PC-3 (cell line): ENCODE data around the gene MT1A. TPM values are rescaled to one million over a fixed set of nuclear protein-coding genes. Genes with fewer than 3 reads are reported as not detected.

Source experiments
- ATAC-seq: fragments of 200-7000 bp; cut with Tn5 transposase; 2 replicates; pipeline ENCODE4 v1.9.1; 2020; ENCODE audit warnings: mild to moderate bottlenecking, moderate library complexity
- BruUV-seq: library from RNA; stranded (reverse); fragments of 400-500 nt; replicated peaks from 2 replicates; lab custom pipeline; 2021; lab: Mats Ljungman, UMichigan
- CTCF ChIA-PET: fragments of 300-600 bp; sonication (Branson Sonifier 250); formaldehyde crosslinking; loops from one replicate; lab custom pipeline; 2022; ENCODE audit warnings: antibody characterized with exemption; lab: Charles Lee
- POLR2A ChIA-PET: fragments of 300-600 bp; sonication (Branson Sonifier 250); formaldehyde crosslinking; loops from one replicate; lab custom pipeline; 2022; ENCODE audit warnings: antibody characterized with exemption; ENCODE audit not compliant: unreplicated experiment; lab: Charles Lee
- DNase-seq: peaks from one replicate; pipeline ENCODE4 v3.0.0-alpha.2; 2015
- H2AFZ ChIP-seq: fragments of 300-600 bp; sonication (generic); 2 replicates; pipeline ENCODE4 v1.6.0; 2016; ENCODE audit warnings: antibody characterized with exemption, low read length
- H3F3A ChIP-seq: fragments of 300-600 bp; sonication (generic); one replicate; pipeline ENCODE4 v1.6.0; 2017; ENCODE audit warnings: antibody characterized with exemption, low read length, control low read depth, mild to moderate bottlenecking; ENCODE audit not compliant: unreplicated experiment
- H3K27ac ChIP-seq: fragments of 300-600 bp; sonication (generic); 2 replicates; pipeline ENCODE4 v1.5.1; 2016; ENCODE audit warnings: mild to moderate bottlenecking, low read length
- H3K27me3 ChIP-seq: fragments of 300-600 bp; sonication (generic); 2 replicates; pipeline ENCODE4 v1.6.1; 2016; ENCODE audit warnings: low read length, mixed read lengths
- H3K36me3 ChIP-seq: fragments of 300-600 bp; sonication (generic); 2 replicates; pipeline ENCODE4 v1.6.1; 2016; ENCODE audit warnings: low read depth, mixed run types, low read length, mixed read lengths
- H3K4me1 ChIP-seq: fragments of 300-600 bp; sonication (generic); 2 replicates; pipeline ENCODE4 v1.5.1; 2016; ENCODE audit warnings: low read length; ENCODE audit not compliant: insufficient read depth
- H3K4me2 ChIP-seq: fragments of 300-600 bp; sonication (generic); 2 replicates; pipeline ENCODE4 v1.6.0; 2016; ENCODE audit warnings: low read length
- H3K4me3 ChIP-seq: fragments of 300-600 bp; sonication (generic); 2 replicates; pipeline ENCODE4 v1.5.1; 2016; ENCODE audit warnings: mild to moderate bottlenecking, low read length, mixed read lengths
- H3K79me2 ChIP-seq: fragments of 300-600 bp; sonication (generic); 2 replicates; pipeline ENCODE4 v1.6.1; 2017; ENCODE audit warnings: low read length, mixed read lengths
- H3K9ac ChIP-seq: fragments of 300-600 bp; sonication (generic); 2 replicates; pipeline ENCODE4 v1.6.0; 2016; ENCODE audit warnings: mild to moderate bottlenecking, low read length
- H3K9me2 ChIP-seq: fragments of 300-600 bp; sonication (generic); replicated peaks from 2 replicates; pipeline ENCODE4 v1.6.1; 2016; ENCODE audit warnings: mixed run types, low read length, mixed read lengths
- H3K9me3 ChIP-seq: fragments of 300-600 bp; sonication (generic); 2 replicates; pipeline ENCODE4 v1.6.1; 2016; ENCODE audit warnings: low read length, mixed read lengths
- H4K20me1 ChIP-seq: fragments of 300-600 bp; sonication (generic); 2 replicates; pipeline ENCODE4 v1.6.1; 2016; ENCODE audit warnings: low read length, mixed read lengths
- EZH2 ChIP-seq: fragments of 300-600 bp; sonication (generic); IDR thresholded peaks from one replicate; pipeline ENCODE4 v1.6.1; 2017; ENCODE audit warnings: antibody characterized with exemption, mild to moderate bottlenecking, low read length; ENCODE audit not compliant: unreplicated experiment
- EZH2phosphoT487 ChIP-seq: fragments of 300-600 bp; sonication (generic); IDR thresholded peaks from 2 replicates; pipeline ENCODE4 v1.6.1; 2018; ENCODE audit warnings: mild to moderate bottlenecking, antibody characterized with exemption, low read length, borderline replicate concordance
- intact Hi-C: fragments of 100-400 bp; cut with micrococcal nuclease; formaldehyde crosslinking; loops from 2 replicates; pipeline ENCODE4 v1.9.0; 2023
- total RNA-seq: library from RNA; depleted of rRNA; stranded (reverse); fragments of >200 nt; gene quantifications from 2 replicates; pipeline ENCODE4 v1.2.3, GENCODE V29; 2014
- TF ChIP-seq, protein P1 (sequence below): fragments of 300-600 bp; sonication (generic); conservative IDR thresholded peaks from 2 replicates; pipeline ENCODE4 v1.5.1; 2017; ENCODE audit warnings: antibody characterized with exemption, low read depth, mild to moderate bottlenecking, low read length

The MT1A gene
- total RNA-seq, 1 experiment from 2014 or later, result not detected

DNA sequence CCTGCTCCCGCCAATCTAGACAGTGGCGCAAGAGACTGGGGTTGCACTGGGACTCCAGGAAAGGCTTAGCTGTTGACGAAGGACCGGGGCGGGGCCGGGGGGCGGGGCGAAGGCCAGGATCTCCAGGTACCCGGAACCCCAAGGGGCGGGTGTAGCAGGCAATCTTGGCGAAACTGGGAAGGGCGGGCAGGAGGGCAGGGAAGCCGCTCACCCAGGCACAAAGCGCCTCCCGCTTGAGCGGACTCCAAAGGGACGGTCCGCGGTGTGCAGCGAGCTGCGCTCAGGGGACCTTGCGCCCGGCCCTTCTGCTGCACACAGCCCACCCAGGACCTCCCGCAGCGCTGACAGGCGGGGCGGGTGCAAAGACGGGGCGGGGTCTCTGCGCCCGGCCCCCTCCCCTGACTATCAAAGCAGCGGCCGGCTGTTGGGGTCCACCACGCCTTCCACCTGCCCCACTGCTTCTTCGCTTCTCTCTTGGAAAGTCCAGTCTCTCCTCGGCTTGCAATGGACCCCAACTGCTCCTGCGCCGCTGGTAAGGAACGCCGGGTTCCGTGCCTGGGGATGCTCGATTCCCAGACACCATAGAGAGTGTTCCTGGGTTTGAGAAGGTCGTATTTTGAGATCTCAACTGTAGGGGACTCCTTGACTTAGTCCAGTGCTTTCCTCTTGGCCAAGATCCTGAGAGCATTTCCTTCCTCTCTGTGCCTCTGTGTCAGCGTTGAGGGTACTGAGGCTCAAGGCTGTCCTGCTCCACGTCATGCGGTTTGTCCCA is 19.3 kb downstream of the MT1A start, which contains the start of gene MT1F:
TSS of gene MT1F (plus strand) at position 405 of the 772 bp plus-strand sequence. CDS start at position 505, 100 bp downstream.
- Histone ChIP-seq H3K9ac (peak within 1 kb of the TSS; percentile 51), H4K20me1 (no peaks in the 10 kb centered on the region), H2AFZ (peak within 1 kb of the TSS; percentile 94), H3K79me2 (no peaks in the 10 kb centered on the region), H3K27me3 (no peaks in the 10 kb centered on the region), H3K36me3 (no peaks in the 10 kb centered on the region), H3K4me3 (peak within 1 kb of the TSS; percentile 83), H3F3A (no peaks in the 10 kb centered on the region), H3K4me1 (peaks cover 9% of the 10 kb centered on the region; the same call in 1 of the 2 replicates), H3K4me2 (peak within 1 kb of the TSS; percentile 98), H3K9me3 (no peaks in the 10 kb centered on the region), H3K9me2 (no peaks in the 10 kb centered on the region), H3K27ac (0 out of 2 replicates have a peak within 1 kb of the TSS, but pooled peaks have one; percentile 1)
- ChIA-PET CTCF (interaction anchor here (0.6 to 0.7 kb wide), 3 partner anchors 48 to 206 kb away, joined by 3 to 6 read pairs (median 5); partner anchors contain the start of genes NUDT21 and OGFOD1), POLR2A (interaction anchor here (0.6 kb wide), 1 partner anchor 54 kb away, joined by 9 read pairs; no protein-coding TSS in a partner anchor)
- TSS peak; percentile 80 for BruUV-seq
- intact Hi-C loops, result loop anchor here (10.0 kb wide), 1 partner anchor 53 kb away; the partner anchor contains the start of gene MT2A
- peak; percentile 94 for ATAC-seq
- peak; percentile 76 for DNase-seq
- TF ChIP-seq, protein P1, sequence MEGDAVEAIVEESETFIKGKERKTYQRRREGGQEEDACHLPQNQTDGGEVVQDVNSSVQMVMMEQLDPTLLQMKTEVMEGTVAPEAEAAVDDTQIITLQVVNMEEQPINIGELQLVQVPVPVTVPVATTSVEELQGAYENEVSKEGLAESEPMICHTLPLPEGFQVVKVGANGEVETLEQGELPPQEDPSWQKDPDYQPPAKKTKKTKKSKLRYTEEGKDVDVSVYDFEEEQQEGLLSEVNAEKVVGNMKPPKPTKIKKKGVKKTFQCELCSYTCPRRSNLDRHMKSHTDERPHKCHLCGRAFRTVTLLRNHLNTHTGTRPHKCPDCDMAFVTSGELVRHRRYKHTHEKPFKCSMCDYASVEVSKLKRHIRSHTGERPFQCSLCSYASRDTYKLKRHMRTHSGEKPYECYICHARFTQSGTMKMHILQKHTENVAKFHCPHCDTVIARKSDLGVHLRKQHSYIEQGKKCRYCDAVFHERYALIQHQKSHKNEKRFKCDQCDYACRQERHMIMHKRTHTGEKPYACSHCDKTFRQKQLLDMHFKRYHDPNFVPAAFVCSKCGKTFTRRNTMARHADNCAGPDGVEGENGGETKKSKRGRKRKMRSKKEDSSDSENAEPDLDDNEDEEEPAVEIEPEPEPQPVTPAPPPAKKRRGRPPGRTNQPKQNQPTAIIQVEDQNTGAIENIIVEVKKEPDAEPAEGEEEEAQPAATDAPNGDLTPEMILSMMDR, result no peak
- TF ChIP-seq EZH2 (no peak), EZH2phosphoT487 (no peak)

- H3K9ac ChIP-seq, result peak overlapping the region; percentile 51; the same call in 1 of the 2 replicates
- H3F3A ChIP-seq, result no peaks in the 10 kb centered on the region
- no peaks in the 10 kb centered on the region for H4K20me1 ChIP-seq
- H3K79me2 ChIP-seq, result no peaks in the 10 kb centered on the region
- no peak for TF ChIP-seq EZH2
- H3K27ac ChIP-seq, result no peak overlapping the region
- ATAC-seq (no peak), DNase-seq (no peak)
- intact Hi-C loops, result loop anchor here (10.0 kb wide), 1 partner anchor 54 kb away; the partner anchor contains the start of gene MT2A
- H3K4me3 ChIP-seq, result peak overlapping the region; percentile 83
- peaks cover 9% of the 10 kb centered on the region; the same call in 1 of the 2 replicates for H3K4me1 ChIP-seq
- no peaks in the 10 kb centered on the region for H3K9me2 ChIP-seq
- no peaks in the 10 kb centered on the region for H3K36me3 ChIP-seq
- CTCF ChIA-PET, result interaction anchor here (0.6 kb wide), 1 partner anchor 207 kb away, joined by 3 read pairs; the partner anchor contains the start of genes NUDT21 and OGFOD1
- H3K4me2 ChIP-seq, result peak overlapping the region; percentile 98
- no TSS peak for BruUV-seq
- no peaks in the 10 kb centered on the region for H3K27me3 ChIP-seq
- no peaks in the 10 kb centered on the region for H3K9me3 ChIP-seq
- POLR2A ChIA-PET, result no interaction called here
- H2AFZ ChIP-seq, result peak overlapping the region; percentile 94
These were observed 19.9 kb downstream of the MT1A start for GRCh38 chr16:56658327-56658875.
